ENCODE data around the gene SLC25A53.

Gene SLC25A53

GRCh38 chrX:104168127-104168526 is 11.3 kb upstream of the SLC25A53 start:
- Histone ChIP-seq H3K36me3 (ENCODE audit: control insufficient read depth, insufficient read depth, low read length) (no peaks in the 10 kb centered on the region; the same call in 1 of the 2 replicates), H3K4me3 (replicated peaks; ENCODE audit: low read depth, low read length) (peak overlapping the region; percentile 88; the same call in 1 of the 2 replicates)
- TF ChIP-seq CTCF (IDR thresholded peaks at IDR 0.05; ENCODE audit: insufficient read depth, low read length, poor library complexity, severe bottlenecking) = no peak

GRCh38 chrX:104166735-104167436 is 10.1 kb upstream of the SLC25A53 start:
- DNase-seq (ENCODE audit: extremely low read depth, insufficient read length) = no peak

More at GRCh38 chrX:104168127-104168526, 11.3 kb upstream of the SLC25A53 start:
- no peak for DNase-seq (ENCODE audit: extremely low read depth, insufficient read length)
- no peaks in the 10 kb centered on the region for H3K27me3 ChIP-seq (replicated peaks; ENCODE audit: control insufficient read depth, insufficient read depth, low read length)

GRCh38 chrX:104165894-104166734 is 9.3 kb upstream of the SLC25A53 start, which contains the start of gene FAM199X:
FAM199X (plus strand) TSS chrX:104166453; CDS start chrX:104166786, 333 bp downstream.
- peak; percentile 90 for DNase-seq (ENCODE audit: extremely low read depth, insufficient read length)
- Histone ChIP-seq H3K27me3 (replicated peaks; ENCODE audit: control insufficient read depth, insufficient read depth, low read length) (no peaks in the 10 kb centered on the region), H3K36me3 (ENCODE audit: control insufficient read depth, insufficient read depth, low read length) (no peaks in the 10 kb centered on the region; the same call in 1 of the 2 replicates), H3K4me3 (replicated peaks; ENCODE audit: low read depth, low read length) (peak within 1 kb of the TSS; percentile 88)
- TF ChIP-seq CTCF (IDR thresholded peaks at IDR 0.05; ENCODE audit: insufficient read depth, low read length, poor library complexity, severe bottlenecking) = peak; percentile 55

More at GRCh38 chrX:104166735-104167436, 10.1 kb upstream of the SLC25A53 start:
- Histone ChIP-seq H3K27me3 (replicated peaks; ENCODE audit: control insufficient read depth, insufficient read depth, low read length) (no peaks in the 10 kb centered on the region), H3K4me3 (replicated peaks; ENCODE audit: low read depth, low read length) (peak overlapping the region; percentile 88), H3K36me3 (ENCODE audit: control insufficient read depth, insufficient read depth, low read length) (no peaks in the 10 kb centered on the region; the same call in 1 of the 2 replicates)
- no peak for TF ChIP-seq CTCF (IDR thresholded peaks at IDR 0.05; ENCODE audit: insufficient read depth, low read length, poor library complexity, severe bottlenecking)

GRCh38 chrX:104151037-104151436 is 5.8 kb downstream of the SLC25A53 start:
- H3K4me3 ChIP-seq (replicated peaks; ENCODE audit: low read depth, low read length) = no peak overlapping the region
- no peak for TF ChIP-seq CTCF (IDR thresholded peaks at IDR 0.05; ENCODE audit: insufficient read depth, low read length, poor library complexity, severe bottlenecking)
- no peaks in the 10 kb centered on the region for H3K36me3 ChIP-seq (ENCODE audit: control insufficient read depth, insufficient read depth, low read length)
- no peak for DNase-seq (ENCODE audit: extremely low read depth, insufficient read length)
- no peaks in the 10 kb centered on the region for H3K27me3 ChIP-seq (replicated peaks; ENCODE audit: control insufficient read depth, insufficient read depth, low read length)

GRCh38 chrX:104141087-104141760 is 15.6 kb downstream of the SLC25A53 start:
- Histone ChIP-seq H3K27me3 (replicated peaks; ENCODE audit: control insufficient read depth, insufficient read depth, low read length) (no peaks in the 10 kb centered on the region), H3K36me3 (ENCODE audit: control insufficient read depth, insufficient read depth, low read length) (no peaks in the 10 kb centered on the region), H3K4me3 (replicated peaks; ENCODE audit: low read depth, low read length) (no peak overlapping the region)
- TF ChIP-seq CTCF (IDR thresholded peaks at IDR 0.05; ENCODE audit: insufficient read depth, low read length, poor library complexity, severe bottlenecking) = no peak
- DNase-seq (ENCODE audit: extremely low read depth, insufficient read length) = no peak
